ENCODE data around the gene NUP155. TPM values are rescaled to one million over a fixed set of nuclear protein-coding genes. Genes with fewer than 3 reads are reported as not detected.
A peak's percentile ranks its signal among the peaks of the same experiment; 100 is the strongest.
"Not testable (repeated sequence)": the region's sequence is repeated elsewhere in the genome, so short reads cannot be mapped to it uniquely, and the experiment has no call there.

NUP155 gene
- total RNA-seq, result 29.6 TPM

DNA sequence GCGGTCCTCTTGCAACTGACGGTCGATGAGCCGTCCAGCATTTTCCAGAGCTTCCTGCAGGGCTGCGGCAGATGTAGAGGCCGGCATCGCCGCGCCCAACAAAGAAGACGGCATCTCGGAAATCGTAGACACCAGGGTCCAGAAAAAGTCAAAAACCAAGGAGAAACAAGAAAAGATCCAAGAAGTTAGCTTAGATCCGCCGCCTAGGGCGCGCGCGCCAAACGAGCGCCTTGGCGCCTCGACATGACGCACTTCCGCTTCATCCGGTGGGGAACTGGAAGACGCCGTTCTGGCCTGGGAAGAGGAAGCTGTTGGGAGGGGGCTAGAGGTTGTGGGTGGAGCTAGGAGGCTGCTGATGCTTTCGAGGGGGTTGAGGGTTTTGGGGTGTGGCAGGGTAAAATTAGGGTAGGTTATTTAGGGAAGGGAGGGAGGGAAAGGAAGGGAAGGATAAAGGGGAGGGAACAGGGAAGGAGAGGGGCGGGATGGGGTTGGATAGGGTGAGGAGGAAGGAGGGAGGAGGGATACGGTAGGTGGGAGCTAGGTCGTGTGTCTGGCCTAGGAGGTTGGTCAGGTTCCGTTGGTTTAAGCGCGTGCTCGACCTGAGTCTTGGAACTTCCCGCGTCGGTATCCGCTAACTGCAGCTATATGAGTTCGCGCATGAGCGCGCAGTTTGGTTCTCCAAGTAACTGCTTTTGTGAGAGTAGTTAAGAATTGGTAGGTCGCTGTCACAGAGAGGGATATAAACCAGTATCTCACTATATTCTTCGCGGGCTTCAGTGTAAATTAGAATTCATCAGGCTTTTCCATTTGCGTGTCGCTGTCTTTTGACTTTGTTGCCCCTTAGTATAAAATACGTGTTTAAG, at the start of gene NUP155:
Gene NUP155 (minus strand): TSS at position 243 of the 863 bp plus-strand sequence. CDS start 129 bp downstream, at position 114.
- peaks cover 31% of the 10 kb centered on the region for H3K4me1 ChIP-seq (ENCODE audit: insufficient read depth, low read length)

DNA sequence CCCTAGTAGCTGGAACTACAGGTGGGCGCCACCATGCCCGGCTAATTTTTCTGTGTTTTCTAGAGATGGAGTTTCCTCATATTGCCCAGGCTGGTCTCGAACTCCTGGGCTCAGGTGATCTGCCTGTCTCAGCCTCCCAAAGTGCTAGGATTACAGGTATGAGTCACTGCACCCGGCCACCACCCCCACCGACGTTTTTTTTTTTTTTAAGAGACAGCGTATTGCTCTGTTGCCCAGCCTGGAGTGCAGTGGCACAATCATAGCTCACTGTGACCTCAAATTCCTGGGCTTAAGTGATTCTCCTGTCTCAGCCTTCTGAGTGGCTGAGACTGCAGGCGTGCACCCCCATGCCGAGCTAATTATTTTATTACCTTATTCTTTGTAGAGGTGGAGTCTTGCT, 46.4 kb upstream of the NUP155 start:
- Histone ChIP-seq H3K4me3 (ENCODE audit: low read length) (no peak overlapping the region), H3K4me1 (ENCODE audit: insufficient read depth, low read length) (no peaks in the 10 kb centered on the region), H3K9me3 (ENCODE audit: low read depth, low read length) (no peaks in the 10 kb centered on the region), H3K27me3 (ENCODE audit: insufficient read depth, low read length) (no peaks in the 10 kb centered on the region)

More for the DNA sequence above, at the start of gene NUP155:
- no peaks in the 10 kb centered on the region for H3K9me3 ChIP-seq (ENCODE audit: low read depth, low read length)
- H3K27me3 ChIP-seq (ENCODE audit: insufficient read depth, low read length), result no peaks in the 10 kb centered on the region
- peak within 1 kb of the TSS; percentile 82 for H3K4me3 ChIP-seq (ENCODE audit: low read length)

DNA sequence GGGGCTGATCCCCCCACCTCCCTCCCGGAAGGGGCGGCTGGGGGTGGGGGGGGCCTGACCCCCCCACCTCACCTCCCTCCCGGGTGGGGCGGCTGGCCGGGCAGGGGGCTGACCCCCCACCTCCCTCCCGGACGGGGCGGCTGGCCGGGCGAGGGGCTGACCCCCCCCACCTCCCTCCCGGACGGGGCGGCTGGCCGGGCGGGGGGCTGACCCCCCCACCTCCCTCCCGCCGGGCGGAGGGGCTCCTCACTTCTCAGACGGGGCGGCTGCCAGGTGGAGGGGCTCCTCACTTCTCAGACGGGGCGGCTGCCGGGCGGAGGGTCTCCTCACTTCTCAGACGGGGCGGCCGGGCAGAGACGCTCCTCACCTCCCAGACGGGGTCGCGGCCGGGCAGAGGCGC, 44.5 kb upstream of the NUP155 start:
- not testable (repeated sequence) for H3K4me1 ChIP-seq (ENCODE audit: insufficient read depth, low read length); H3K9me3 ChIP-seq (ENCODE audit: low read depth, low read length); H3K27me3 ChIP-seq (ENCODE audit: insufficient read depth, low read length); H3K4me3 ChIP-seq (ENCODE audit: low read length)

DNA sequence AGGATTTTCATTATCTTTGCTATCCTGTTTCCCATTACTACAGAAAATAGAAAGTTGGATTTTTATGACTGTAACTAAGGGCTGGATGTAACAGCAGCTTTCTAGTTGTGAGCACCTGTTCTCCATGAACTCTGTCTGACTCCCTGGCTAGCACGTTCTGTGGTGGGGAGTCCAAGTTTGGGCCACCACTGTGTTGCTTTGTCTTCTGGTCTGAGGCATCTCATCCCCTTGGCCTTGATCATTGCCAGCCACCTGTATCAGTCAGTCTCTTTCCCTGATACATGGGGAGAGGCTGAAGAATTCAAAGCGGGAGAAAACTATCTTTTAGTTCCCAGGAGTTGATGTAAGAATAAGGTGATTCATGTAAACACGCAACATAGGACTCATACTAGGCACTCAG, 41.6 kb upstream of the NUP155 start:
- Histone ChIP-seq H3K4me1 (ENCODE audit: insufficient read depth, low read length) (no peaks in the 10 kb centered on the region), H3K9me3 (ENCODE audit: low read depth, low read length) (no peaks in the 10 kb centered on the region), H3K4me3 (ENCODE audit: low read length) (no peak overlapping the region), H3K27me3 (ENCODE audit: insufficient read depth, low read length) (no peaks in the 10 kb centered on the region)

DNA sequence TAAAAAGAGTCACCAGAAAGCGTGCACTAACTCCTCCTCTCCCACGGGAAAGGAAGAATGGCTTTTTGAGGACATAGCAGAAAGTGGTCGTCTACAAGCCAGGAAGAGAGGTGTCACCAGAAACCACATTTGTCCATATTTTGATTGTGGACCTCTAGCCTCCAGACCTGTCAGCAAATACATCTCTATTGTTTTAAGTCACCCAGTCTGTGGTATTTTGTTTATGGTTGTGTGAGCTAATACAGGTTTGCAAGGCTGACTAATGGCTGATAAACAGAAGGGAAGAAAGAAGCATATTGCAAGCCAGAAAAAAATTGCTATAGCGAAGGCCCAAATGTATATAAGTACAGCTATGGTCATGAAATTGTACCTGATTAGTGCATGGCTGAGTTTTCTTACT, 29.6 kb upstream of the NUP155 start:
- Histone ChIP-seq H3K27me3 (ENCODE audit: insufficient read depth, low read length) (no peaks in the 10 kb centered on the region), H3K9me3 (ENCODE audit: low read depth, low read length) (no peaks in the 10 kb centered on the region), H3K4me3 (ENCODE audit: low read length) (no peak overlapping the region), H3K4me1 (ENCODE audit: insufficient read depth, low read length) (peaks cover 9% of the 10 kb centered on the region)

DNA sequence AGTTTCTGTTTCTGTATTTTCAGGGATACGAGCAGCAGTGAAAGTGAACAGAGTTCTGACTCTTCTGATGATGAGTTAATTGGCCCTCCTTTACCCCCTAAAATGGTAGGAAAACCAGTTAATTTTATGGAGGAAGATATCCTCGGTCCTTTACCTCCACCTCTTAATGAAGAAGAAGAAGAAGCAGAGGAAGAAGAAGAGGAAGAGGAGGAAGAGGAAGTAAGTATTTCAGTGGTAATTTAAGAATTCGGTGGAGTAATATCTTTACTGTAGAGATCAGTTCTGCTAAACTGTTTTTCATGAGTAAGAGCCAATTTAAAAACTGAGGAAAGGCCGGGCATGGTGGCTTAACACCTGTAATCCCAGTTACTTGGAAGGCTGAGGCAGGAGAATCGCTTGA, 25.4 kb upstream of the NUP155 start:
- no peaks in the 10 kb centered on the region for H3K9me3 ChIP-seq (ENCODE audit: low read depth, low read length)
- H3K4me1 ChIP-seq (ENCODE audit: insufficient read depth, low read length), result peaks cover 13% of the 10 kb centered on the region
- H3K27me3 ChIP-seq (ENCODE audit: insufficient read depth, low read length), result no peaks in the 10 kb centered on the region
- no peak overlapping the region for H3K4me3 ChIP-seq (ENCODE audit: low read length)

DNA sequence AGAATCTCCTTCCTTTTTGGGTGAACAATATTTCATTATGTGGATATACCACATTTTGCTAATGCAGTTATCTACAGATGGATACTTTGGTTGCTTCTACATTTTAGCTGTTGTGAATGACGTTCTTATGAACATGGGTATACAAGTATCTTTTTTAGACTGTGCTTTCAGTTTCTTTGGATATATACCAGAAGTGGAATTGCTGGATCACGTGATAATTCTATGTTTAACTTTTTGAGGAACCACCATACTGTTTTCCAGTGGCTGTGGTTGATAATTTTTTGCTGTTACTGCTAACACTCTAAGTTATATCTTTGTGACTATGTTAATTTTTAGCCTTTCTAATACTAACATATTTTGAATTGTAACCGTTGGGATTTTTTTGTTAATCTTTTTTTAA, 20.7 kb upstream of the NUP155 start:
- H3K9me3 ChIP-seq (ENCODE audit: low read depth, low read length), result no peaks in the 10 kb centered on the region
- H3K27me3 ChIP-seq (ENCODE audit: insufficient read depth, low read length), result no peaks in the 10 kb centered on the region
- H3K4me1 ChIP-seq (ENCODE audit: insufficient read depth, low read length), result peaks cover 11% of the 10 kb centered on the region
- no peak overlapping the region for H3K4me3 ChIP-seq (ENCODE audit: low read length)

DNA sequence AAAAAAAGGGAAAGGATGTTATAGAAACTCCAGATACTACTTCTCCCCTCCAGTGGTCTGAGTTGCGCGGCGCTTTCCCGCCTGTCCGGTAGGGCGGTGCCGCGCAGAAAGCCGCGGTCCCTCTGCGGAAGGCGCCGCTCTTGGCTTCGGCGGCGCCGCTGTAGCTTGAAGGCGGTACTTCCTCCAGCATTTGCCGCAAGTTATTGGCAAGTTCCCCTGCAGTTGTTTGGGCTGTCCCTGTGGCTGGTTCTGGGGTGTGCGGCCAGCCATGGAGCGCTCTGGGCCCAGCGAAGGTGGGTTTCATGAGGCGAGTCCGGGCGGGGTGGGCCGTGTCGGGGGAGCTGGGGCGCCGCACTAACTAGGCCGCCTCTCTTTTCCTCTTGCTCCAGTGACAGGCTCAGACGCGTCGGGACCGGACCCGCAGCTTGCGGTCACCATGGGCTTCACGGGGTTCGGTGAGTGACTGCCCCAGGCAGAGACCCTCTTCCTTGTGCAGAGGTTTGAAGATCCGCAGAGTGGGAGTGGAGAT, 8.3 kb upstream of the NUP155 start, which contains the start of gene WDR70:
Gene WDR70 (plus strand): TSS at position 219 of the 529 bp plus-strand sequence. CDS start 50 bp downstream, at position 269.
- not testable (repeated sequence) for H3K9me3 ChIP-seq (ENCODE audit: low read depth, low read length); H3K27me3 ChIP-seq (ENCODE audit: insufficient read depth, low read length); H3K4me1 ChIP-seq (ENCODE audit: insufficient read depth, low read length)
- peak within 1 kb of the TSS; percentile 58 for H3K4me3 ChIP-seq (ENCODE audit: low read length)

DNA sequence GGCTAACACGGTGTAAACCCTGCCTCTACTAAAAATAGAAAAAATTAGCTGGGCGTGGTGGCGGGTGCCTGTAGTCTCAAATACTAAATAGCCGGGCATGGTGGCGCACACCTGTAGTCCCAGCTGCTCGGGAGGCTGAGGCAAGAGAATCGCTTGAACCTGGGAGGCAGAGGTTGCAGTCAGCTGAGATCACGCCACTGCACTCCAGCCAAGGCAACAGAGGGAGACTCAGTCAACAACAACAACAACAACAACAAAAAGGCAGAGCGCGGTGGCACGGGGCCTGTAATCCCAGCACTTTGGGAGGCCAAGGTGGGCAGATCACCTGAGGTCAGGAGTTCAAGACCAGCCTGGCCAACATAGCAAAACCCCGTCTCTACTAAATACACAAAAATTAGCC, 7.2 kb upstream of the NUP155 start:
- H3K9me3 ChIP-seq (ENCODE audit: low read depth, low read length); H3K4me3 ChIP-seq (ENCODE audit: low read length); H3K27me3 ChIP-seq (ENCODE audit: insufficient read depth, low read length); H3K4me1 ChIP-seq (ENCODE audit: insufficient read depth, low read length): not testable (repeated sequence)

DNA sequence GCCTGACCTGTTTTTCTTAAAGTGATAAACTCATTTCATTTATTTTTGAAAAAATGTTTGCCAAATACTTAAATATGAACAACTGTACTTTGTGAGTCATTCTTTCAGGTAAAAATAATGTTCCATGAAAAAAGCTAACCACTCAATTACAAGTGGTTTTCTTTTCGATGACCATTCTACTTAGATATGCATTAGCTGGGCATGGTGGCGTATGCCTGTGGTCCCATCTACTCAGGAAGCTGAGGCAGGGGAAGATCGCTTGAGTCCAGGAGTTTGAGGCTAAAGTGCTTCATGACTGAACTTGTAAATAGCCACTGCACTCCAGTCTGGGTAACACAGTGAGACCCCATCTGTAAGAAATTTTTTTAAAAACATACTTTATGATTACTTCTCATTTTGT, 4.2 kb upstream of the NUP155 start:
- Histone ChIP-seq H3K4me3 (ENCODE audit: low read length) (no peak overlapping the region), H3K27me3 (ENCODE audit: insufficient read depth, low read length) (no peaks in the 10 kb centered on the region), H3K4me1 (ENCODE audit: insufficient read depth, low read length) (peaks cover 11% of the 10 kb centered on the region), H3K9me3 (ENCODE audit: low read depth, low read length) (no peaks in the 10 kb centered on the region)

DNA sequence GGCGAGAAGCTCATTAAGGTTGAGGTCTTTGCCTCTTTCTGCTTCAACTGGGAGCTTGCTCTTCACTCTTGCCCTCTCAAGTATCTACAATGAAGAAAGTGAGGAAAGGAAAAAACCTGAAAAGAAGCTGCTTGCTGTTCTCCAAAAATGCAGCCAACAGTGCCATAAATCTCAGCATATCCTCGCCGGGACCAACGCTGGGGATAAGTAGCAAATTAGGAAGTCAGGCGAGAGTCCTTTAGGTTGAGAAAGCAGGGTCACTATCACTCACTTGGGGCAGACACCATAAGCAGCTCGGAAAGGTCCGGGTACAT, 399 bp downstream of the NUP155 start:
- Histone ChIP-seq H3K4me1 (ENCODE audit: insufficient read depth, low read length) (peaks cover 31% of the 10 kb centered on the region), H3K9me3 (ENCODE audit: low read depth, low read length) (no peaks in the 10 kb centered on the region), H3K4me3 (ENCODE audit: low read length) (peak overlapping the region; percentile 82)

DNA sequence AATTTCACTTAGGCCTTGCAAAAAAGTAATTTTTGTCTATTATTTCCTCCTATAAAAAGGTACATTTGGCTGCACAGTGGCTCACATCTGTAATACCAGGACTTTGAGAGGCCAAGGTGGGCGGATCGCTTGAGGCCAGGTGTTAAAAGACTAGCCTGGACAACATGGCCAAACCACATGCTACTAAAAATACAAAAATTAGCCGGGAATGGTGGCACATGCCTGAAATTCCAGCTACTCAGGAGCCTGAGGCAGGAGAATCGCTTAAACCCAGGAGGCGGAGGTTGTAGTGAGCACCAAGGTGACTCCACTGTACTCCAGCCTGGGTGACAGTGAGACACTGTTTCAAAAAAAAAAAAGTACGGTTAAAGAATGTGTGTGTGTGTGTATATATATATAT, 15.7 kb downstream of the NUP155 start:
- Histone ChIP-seq H3K4me1 (ENCODE audit: insufficient read depth, low read length) (no peaks in the 10 kb centered on the region), H3K27me3 (ENCODE audit: insufficient read depth, low read length) (no peaks in the 10 kb centered on the region), H3K4me3 (ENCODE audit: low read length) (no peak overlapping the region), H3K9me3 (ENCODE audit: low read depth, low read length) (no peaks in the 10 kb centered on the region)

More for the DNA sequence above, 399 bp downstream of the NUP155 start:
- no peaks in the 10 kb centered on the region for H3K27me3 ChIP-seq (ENCODE audit: insufficient read depth, low read length)

DNA sequence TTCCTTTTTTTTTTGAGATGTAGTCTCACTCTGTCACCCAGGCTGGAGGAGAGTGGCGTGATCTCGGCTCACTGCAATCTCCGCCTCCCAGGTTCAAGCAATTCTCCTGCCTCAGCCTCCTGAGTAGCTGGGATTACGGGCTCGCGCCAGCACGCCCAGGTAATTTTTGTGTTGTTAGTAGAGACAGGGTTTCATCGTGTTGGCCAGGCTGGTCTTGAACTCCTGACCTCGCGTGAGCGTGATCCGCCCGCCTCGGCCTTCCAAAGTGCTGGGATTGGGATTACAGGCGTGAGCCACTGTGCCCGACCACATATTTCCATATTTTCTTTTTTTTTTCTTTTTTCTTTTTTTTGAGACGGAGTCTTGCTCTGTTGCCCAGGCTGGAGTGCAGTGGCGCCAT, 28.2 kb downstream of the NUP155 start:
- H3K4me1 ChIP-seq (ENCODE audit: insufficient read depth, low read length); H3K9me3 ChIP-seq (ENCODE audit: low read depth, low read length); H3K27me3 ChIP-seq (ENCODE audit: insufficient read depth, low read length); H3K4me3 ChIP-seq (ENCODE audit: low read length): not testable (repeated sequence)

DNA sequence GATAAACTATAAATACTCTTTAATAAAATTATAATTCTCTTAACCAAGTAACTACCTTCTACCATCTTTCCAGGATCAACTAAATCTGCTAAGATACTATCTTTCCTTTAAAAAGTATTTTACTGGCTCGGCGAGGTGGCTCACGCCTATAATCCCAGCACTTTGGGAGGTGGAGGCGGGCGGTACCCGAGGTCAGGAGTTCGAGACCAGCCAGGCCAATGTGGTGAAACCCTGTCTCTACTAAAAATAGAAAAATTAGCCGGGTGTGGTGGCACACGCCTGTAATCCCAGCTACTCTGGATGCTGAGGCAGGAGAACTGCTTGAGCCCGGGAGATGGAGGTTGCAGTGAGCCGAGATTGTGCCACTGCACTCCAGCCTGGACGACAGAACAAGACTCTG, 36.2 kb downstream of the NUP155 start:
- not testable (repeated sequence) for H3K27me3 ChIP-seq (ENCODE audit: insufficient read depth, low read length); H3K4me3 ChIP-seq (ENCODE audit: low read length); H3K4me1 ChIP-seq (ENCODE audit: insufficient read depth, low read length)

DNA sequence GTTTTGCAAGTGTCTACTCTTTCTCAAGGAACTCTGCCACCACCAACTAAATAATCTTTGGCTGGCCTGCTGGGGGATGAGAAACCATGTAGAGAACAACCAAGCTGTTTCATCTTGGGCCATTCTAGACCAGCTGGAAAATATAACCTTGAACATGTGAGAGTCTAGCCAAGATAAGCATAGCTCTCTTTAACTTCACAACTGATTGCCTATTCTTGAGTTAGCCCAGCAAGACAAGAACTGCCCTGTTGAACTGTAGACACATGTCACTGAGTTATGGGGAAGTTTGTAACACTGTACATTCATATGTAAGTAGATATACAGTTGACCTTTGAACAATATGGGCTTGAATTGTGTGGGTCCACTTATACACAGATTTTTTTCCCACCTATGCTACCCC, 44.4 kb downstream of the NUP155 start:
- Histone ChIP-seq H3K4me3 (ENCODE audit: low read length) (no peak overlapping the region), H3K9me3 (ENCODE audit: low read depth, low read length) (no peaks in the 10 kb centered on the region), H3K27me3 (ENCODE audit: insufficient read depth, low read length) (no peaks in the 10 kb centered on the region), H3K4me1 (ENCODE audit: insufficient read depth, low read length) (no peaks in the 10 kb centered on the region)

More for the DNA sequence above, 36.2 kb downstream of the NUP155 start:
- H3K9me3 ChIP-seq (ENCODE audit: low read depth, low read length), result not testable (repeated sequence)

DNA sequence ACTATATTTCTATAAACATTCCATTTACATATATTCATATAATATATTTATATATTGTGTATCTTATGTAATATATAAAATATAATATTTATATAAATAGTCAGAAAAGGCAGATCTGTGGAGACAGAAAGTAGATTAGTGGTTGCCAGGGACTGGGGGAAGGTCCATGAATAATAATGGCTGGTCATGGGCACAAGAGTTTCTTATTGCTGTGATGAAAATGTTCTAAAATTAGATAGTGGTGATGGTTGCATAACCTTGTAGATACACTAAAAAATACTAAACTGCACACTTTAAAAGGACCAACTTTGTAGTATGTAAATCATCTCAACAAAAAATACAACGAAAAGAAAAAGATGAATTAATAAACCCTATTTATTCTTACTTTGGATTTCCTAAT, 47.3 kb downstream of the NUP155 start:
- no peak overlapping the region for H3K4me3 ChIP-seq (ENCODE audit: low read length)
- H3K4me1 ChIP-seq (ENCODE audit: insufficient read depth, low read length), result no peaks in the 10 kb centered on the region
- no peaks in the 10 kb centered on the region for H3K27me3 ChIP-seq (ENCODE audit: insufficient read depth, low read length)

More for the DNA sequence above, 47.3 kb downstream of the NUP155 start:
- no peaks in the 10 kb centered on the region for H3K9me3 ChIP-seq (ENCODE audit: low read depth, low read length)

Measured in mononuclear cell (primary cell).